22Rv1 (cell line): Measurements from ENCODE around the gene NRROS.

ENCODE experiments used
- ZFX ChIP-seq: fragments of 450-650 bp; IDR thresholded peaks from 2 replicates; pipeline ENCODE4 v1.6.1; 2017; ENCODE audit warnings: antibody characterized with exemption, borderline replicate concordance
- TF ChIP-seq, protein P1 (sequence below): fragments of 450-650 bp; IDR thresholded peaks from 2 replicates; pipeline ENCODE4 v1.5.1; 2017; ENCODE audit warnings: mild to moderate bottlenecking

GRCh38 chr3:196654735-196655090, 15.2 kb downstream of the NRROS start:
- TF ChIP-seq, protein P1, sequence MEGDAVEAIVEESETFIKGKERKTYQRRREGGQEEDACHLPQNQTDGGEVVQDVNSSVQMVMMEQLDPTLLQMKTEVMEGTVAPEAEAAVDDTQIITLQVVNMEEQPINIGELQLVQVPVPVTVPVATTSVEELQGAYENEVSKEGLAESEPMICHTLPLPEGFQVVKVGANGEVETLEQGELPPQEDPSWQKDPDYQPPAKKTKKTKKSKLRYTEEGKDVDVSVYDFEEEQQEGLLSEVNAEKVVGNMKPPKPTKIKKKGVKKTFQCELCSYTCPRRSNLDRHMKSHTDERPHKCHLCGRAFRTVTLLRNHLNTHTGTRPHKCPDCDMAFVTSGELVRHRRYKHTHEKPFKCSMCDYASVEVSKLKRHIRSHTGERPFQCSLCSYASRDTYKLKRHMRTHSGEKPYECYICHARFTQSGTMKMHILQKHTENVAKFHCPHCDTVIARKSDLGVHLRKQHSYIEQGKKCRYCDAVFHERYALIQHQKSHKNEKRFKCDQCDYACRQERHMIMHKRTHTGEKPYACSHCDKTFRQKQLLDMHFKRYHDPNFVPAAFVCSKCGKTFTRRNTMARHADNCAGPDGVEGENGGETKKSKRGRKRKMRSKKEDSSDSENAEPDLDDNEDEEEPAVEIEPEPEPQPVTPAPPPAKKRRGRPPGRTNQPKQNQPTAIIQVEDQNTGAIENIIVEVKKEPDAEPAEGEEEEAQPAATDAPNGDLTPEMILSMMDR: no peak
- no peak for TF ChIP-seq ZFX
